K562 (cell line): ENCODE measurements around the gene MALAT1. TPM values are rescaled to one million over a fixed set of nuclear protein-coding genes. Genes with fewer than 3 reads are reported as not detected.

Experiments used
- BHLHE40 ChIP-seq: IDR thresholded peaks from 2 replicates; pipeline ENCODE4 v1.6.1; 2011; ENCODE audit warnings: low read length, improper control_type of control experiment
- PBX2 ChIP-seq, 2 experiments: IDR thresholded peaks in 1 of 2; conservative IDR thresholded peaks in 1 of 2; 2 replicates each; pipeline ENCODE4 v1.6.1; 2016; ENCODE audit warnings: low read depth in 2 of 2, mild to moderate bottlenecking in 1 of 2, missing compliant biosample characterization in 1 of 2, missing genetic modification characterization in 1 of 2, moderate library complexity in 1 of 2
- RERE ChIP-seq: sonication (generic); formaldehyde crosslinking; IDR thresholded peaks from 2 replicates; pipeline ENCODE4 v1.8.0; 2023; ENCODE audit warnings: missing genetic modification reagents, mild to moderate bottlenecking, borderline replicate concordance
- ZNF407 ChIP-seq: fragments of 450-650 bp; IDR thresholded peaks from 2 replicates; pipeline ENCODE4 v1.6.1; 2016; ENCODE audit warnings: low read depth
- ZNF518B ChIP-seq: fragments of 250-450 bp; sonication (Bioruptor Pico); IDR thresholded peaks from 2 replicates; pipeline ENCODE4 v1.5.0; 2021; ENCODE audit warnings: mild to moderate bottlenecking, moderate library complexity
- polyA plus RNA-seq, 8 experiments: library from polyadenylated mRNA; depleted of rRNA in 4 of 8; stranded (reverse) in 5 of 8; unstranded in 3 of 8; fragments of >200 nt; fragmentation: Nextera tagmentation in 2 of 8; fragmentation: Illumina TruSeq in 1 of 8; extraction: Ambion mirVana in 2 of 8; extraction: Trizol in 1 of 8; gene quantifications; 2 replicates each; pipeline versions ENCODE4 v1.2.1 to v1.2.3, GENCODE V29; 2011 to 2014; ENCODE audit warnings: inconsistent platforms in 1 of 8, missing spikeins in 1 of 8
- total RNA-seq, 7 experiments: library from RNA; depleted of rRNA in 6 of 7; stranded (reverse); fragments of >200 nt in 6 of 7; fragmentation: Illumina TruSeq in 2 of 7; extraction: Trizol in 2 of 7; gene quantifications; 2 replicates each; pipeline versions ENCODE4 v1.2.1 to v1.2.3, GENCODE V29; 2011 to 2021; ENCODE audit warnings: low replicate concordance in 1 of 7

Gene MALAT1
- total and polyA plus RNA-seq, 9 of the 15 experiments (the other 6 are each of a cell fraction or from before 2014, with no cell fraction given): 363 to 8,715 (median 2,351) TPM

- no peak for TF ChIP-seq ZNF407
- no peak for TF ChIP-seq ZNF518B
- no peak for TF ChIP-seq RERE (CRISPR knock-in tag)
- peak; percentile 66 for TF ChIP-seq BHLHE40
- no peak for TF ChIP-seq PBX2 (CRISPR knock-in tag; IDR thresholded peaks at IDR 0.05; ENCODE audit: low read depth)
- peak; percentile 51; the same call in 1 of the 2 replicates for TF ChIP-seq PBX2 (tag; conservative IDR thresholded peaks at IDR 0.05; ENCODE audit: low read depth)
Measured at GRCh38 chr11:65468874-65469333, 29.9 kb upstream of the MALAT1 start (continued).
